NCI-H128 (cell line): Measurements from ENCODE around the gene CACNA2D3.

Source experiments
- DNase-seq: peaks from one replicate; lab custom pipeline; 2025; ENCODE audit not compliant: unreplicated experiment; lab: John Stamatoyannopoulos, UW

Gene CACNA2D3

GRCh38 chr3:54126551-54126950 is 4.2 kb downstream of the CACNA2D3 start:
- DNase-seq = no peak

- no peak for DNase-seq
Observed at GRCh38 chr3:54127499-54128056, 5.2 kb downstream of the CACNA2D3 start.

- no peak for DNase-seq
Observed at GRCh38 chr3:54131026-54131605, 8.8 kb downstream of the CACNA2D3 start.

GRCh38 chr3:54131890-54132289 is 9.5 kb downstream of the CACNA2D3 start:
- no peak for DNase-seq

- no peak for DNase-seq
Observed at GRCh38 chr3:54132685-54133084, 10.3 kb downstream of the CACNA2D3 start.

GRCh38 chr3:54133196-54133595 is 10.8 kb downstream of the CACNA2D3 start:
- no peak for DNase-seq

GRCh38 chr3:54134155-54134554 is 11.8 kb downstream of the CACNA2D3 start:
- no peak for DNase-seq

- DNase-seq = no peak
Observed at GRCh38 chr3:54134713-54135112, 12.4 kb downstream of the CACNA2D3 start.

GRCh38 chr3:54137311-54137710 is 15.0 kb downstream of the CACNA2D3 start:
- no peak for DNase-seq

GRCh38 chr3:54138937-54139547 is 16.7 kb downstream of the CACNA2D3 start:
- DNase-seq = no peak

- DNase-seq = no peak
Observed at GRCh38 chr3:54139630-54140029, 17.3 kb downstream of the CACNA2D3 start.

- no peak for DNase-seq
Observed at GRCh38 chr3:54144284-54144683, 21.9 kb downstream of the CACNA2D3 start.

GRCh38 chr3:54146506-54147239 is 24.3 kb downstream of the CACNA2D3 start:
- DNase-seq = no peak

GRCh38 chr3:54150864-54151467 is 28.6 kb downstream of the CACNA2D3 start:
- DNase-seq = no peak

- no peak for DNase-seq
Observed at GRCh38 chr3:54153477-54153876, 31.1 kb downstream of the CACNA2D3 start.

GRCh38 chr3:54157860-54158259 is 35.5 kb downstream of the CACNA2D3 start:
- no peak for DNase-seq

- DNase-seq = no peak
Observed at GRCh38 chr3:54159917-54160316, 37.6 kb downstream of the CACNA2D3 start.

GRCh38 chr3:54163441-54163840 is 41.1 kb downstream of the CACNA2D3 start:
- DNase-seq = no peak

GRCh38 chr3:54164192-54164975 is 42.0 kb downstream of the CACNA2D3 start:
- DNase-seq = no peak

GRCh38 chr3:54165865-54166264 is 43.5 kb downstream of the CACNA2D3 start:
- DNase-seq = no peak

GRCh38 chr3:54167999-54168398 is 45.6 kb downstream of the CACNA2D3 start:
- DNase-seq = no peak
